IMR-90 (cell line): Measurements from ENCODE around the gene ME3. TPM values are rescaled to one million over a fixed set of nuclear protein-coding genes. Genes with fewer than 3 reads are reported as not detected.

ENCODE experiments used
- ATAC-seq: fragments of 200-7000 bp; cut with Tn5 transposase; 2 replicates; pipeline ENCODE4 v1.9.1; 2020; ENCODE audit warnings: low read depth, mild to moderate bottlenecking, moderate library complexity
- BruUV-seq: library from RNA; stranded (reverse); fragments of 400-500 nt; replicated peaks from 2 replicates; lab custom pipeline; 2021; lab: Mats Ljungman, UMichigan
- CTCF ChIA-PET: fragments of 300-600 bp; formaldehyde crosslinking; extraction: SDS; loops from one replicate; lab custom pipeline; 2021; ENCODE audit warnings: antibody characterized with exemption; lab: Yijun Ruan, JAX
- POLR2A ChIA-PET: fragments of 300-600 bp; sonication (Branson Sonifier 250); formaldehyde crosslinking; loops from one replicate; lab custom pipeline; 2022; ENCODE audit warnings: antibody characterized with exemption; ENCODE audit not compliant: unreplicated experiment; lab: Charles Lee
- DNase-seq: peaks from one replicate; pipeline ENCODE4 v3.0.0; 2013
- H2AFZ ChIP-seq: replicated peaks from 2 replicates; pipeline ENCODE3; 2013; ENCODE audit warnings: low read length, mild to moderate bottlenecking; ENCODE audit not compliant: poor library complexity
- H2AK5ac ChIP-seq: 2 replicates; pipeline ENCODE4 v1.6.1; 2013; ENCODE audit warnings: low read depth, low read length, inconsistent platforms
- H2AK9ac ChIP-seq: replicated peaks from 2 replicates; pipeline ENCODE3; 2013; ENCODE audit warnings: mild to moderate bottlenecking, low read depth, low read length, moderate library complexity; ENCODE audit not compliant: poor library complexity
- H2BK120ac ChIP-seq: 2 replicates; pipeline ENCODE4 v1.6.1; 2013; ENCODE audit warnings: low read depth, low read length, inconsistent platforms
- H2BK15ac ChIP-seq: 3 replicates; pipeline ENCODE4 v1.6.1; 2013; ENCODE audit warnings: low read depth, low read length, inconsistent platforms
- H2BK20ac ChIP-seq: 2 replicates; pipeline ENCODE4 v1.6.1; 2013; ENCODE audit warnings: low read depth, mild to moderate bottlenecking, inconsistent platforms, low read length, moderate library complexity
- H2BK5ac ChIP-seq: 2 replicates; pipeline ENCODE4 v1.6.1; 2013; ENCODE audit warnings: mild to moderate bottlenecking, low read depth, low read length, inconsistent platforms; ENCODE audit not compliant: poor library complexity, severe bottlenecking
- H3K14ac ChIP-seq: replicated peaks from 2 replicates; pipeline ENCODE4 v1.6.1; 2013; ENCODE audit warnings: low read depth, low read length, inconsistent platforms
- H3K18ac ChIP-seq: 2 replicates; pipeline ENCODE4 v1.6.1; 2013; ENCODE audit warnings: low read depth, low read length, control low read depth
- H3K23ac ChIP-seq: 2 replicates; pipeline ENCODE4 v1.6.1; 2013; ENCODE audit warnings: low read depth, low read length, inconsistent platforms
- H3K27ac ChIP-seq: 2 replicates; pipeline ENCODE4 v1.5.1; 2013; ENCODE audit warnings: mild to moderate bottlenecking, control low read depth, low read length; ENCODE audit not compliant: insufficient read depth
- H3K27me3 ChIP-seq: 2 replicates; pipeline ENCODE4 v1.6.1; 2013; ENCODE audit warnings: low read length; ENCODE audit not compliant: control insufficient read depth, insufficient read depth
- H3K36me3 ChIP-seq: 2 replicates; pipeline ENCODE4 v1.6.1; 2013; ENCODE audit warnings: low read length, mixed read lengths; ENCODE audit not compliant: control insufficient read depth, insufficient read depth
- H3K4ac ChIP-seq: 2 replicates; pipeline ENCODE4 v1.6.1; 2013; ENCODE audit warnings: low read depth, low read length, inconsistent platforms
- H3K4me1 ChIP-seq: 2 replicates; pipeline ENCODE4 v1.6.1; 2013; ENCODE audit warnings: low read length, mixed read lengths; ENCODE audit not compliant: control insufficient read depth, insufficient read depth
- H3K4me2 ChIP-seq: 2 replicates; pipeline ENCODE4 v1.6.1; 2013; ENCODE audit warnings: low read depth, mild to moderate bottlenecking, control low read depth, low read length, moderate library complexity
- H3K4me3 ChIP-seq: 2 replicates; pipeline ENCODE4 v1.5.1; 2013; ENCODE audit warnings: low read depth, mild to moderate bottlenecking, control low read depth, low read length, moderate library complexity; ENCODE audit not compliant: insufficient read depth
- H3K56ac ChIP-seq: 2 replicates; pipeline ENCODE4 v1.6.1; 2013; ENCODE audit warnings: low read length, inconsistent platforms; ENCODE audit not compliant: insufficient read depth; ENCODE audit errors: extremely low read depth
- H3K79me1 ChIP-seq, 2 experiments: 2 replicates each; pipeline ENCODE4 v1.6.1; 2013; ENCODE audit warnings: low read length in 2 of 2, inconsistent platforms in 1 of 2, low read depth in 1 of 2
- H3K9ac ChIP-seq: 2 replicates; pipeline ENCODE4 v1.6.1; 2013; ENCODE audit warnings: low read depth, low read length, control low read depth
- H3K9me1 ChIP-seq: 2 replicates; pipeline ENCODE4 v1.6.1; 2013; ENCODE audit warnings: low read length, inconsistent platforms; ENCODE audit not compliant: insufficient read depth
- H3K9me3 ChIP-seq: 2 replicates; pipeline ENCODE4 v1.6.1; 2013; ENCODE audit warnings: low read length; ENCODE audit not compliant: control insufficient read depth, insufficient read depth
- H4K20me1 ChIP-seq: 2 replicates; pipeline ENCODE4 v1.6.1; 2013; ENCODE audit warnings: low read length, inconsistent platforms; ENCODE audit not compliant: insufficient read depth
- H4K5ac ChIP-seq: 2 replicates; pipeline ENCODE4 v1.6.1; 2013; ENCODE audit warnings: mild to moderate bottlenecking, low read depth, low read length, control low read depth
- H4K8ac ChIP-seq, 2 experiments: 2 replicates each; pipeline ENCODE4 v1.6.1; 2013; ENCODE audit warnings: low read depth in 2 of 2, low read length in 2 of 2, control low read depth in 1 of 2, inconsistent platforms in 1 of 2
- H4K91ac ChIP-seq: 2 replicates; pipeline ENCODE4 v1.6.1; 2013; ENCODE audit warnings: low read depth, low read length, inconsistent platforms; ENCODE audit not compliant: insufficient read depth
- BHLHE40 ChIP-seq: fragments of 150-350 bp; IDR thresholded peaks from 2 replicates; pipeline ENCODE4 v1.6.1; 2016; ENCODE audit warnings: mild to moderate bottlenecking, low read depth, low read length
- CEBPB ChIP-seq: IDR thresholded peaks from 2 replicates; pipeline ENCODE4 v1.6.1; 2012; ENCODE audit warnings: low read depth, low read length, improper control_type of control experiment
- MXI1 ChIP-seq: IDR thresholded peaks from 2 replicates; pipeline ENCODE4 v1.6.1; 2012; ENCODE audit warnings: low read depth, mild to moderate bottlenecking, low read length, moderate library complexity, borderline replicate concordance
- WGBS, 2 experiments: methylation state at CpG; one replicate each; pipeline versions ENCODE4 v1.1.5 to v1.1.7; 2013; ENCODE audit warnings: missing lambda C conversion rate in 2 of 2; ENCODE audit not compliant: insufficient read length in 1 of 2; ENCODE audit errors: extremely low coverage in 2 of 2; 5-methylcytosine and 5-hydroxymethylcytosine counted together
- dilution Hi-C: fragments of 300-500 bp; cut with HindIII; formaldehyde crosslinking; loops from one replicate; pipeline ENCODE4 v1.14.3; 2018; ENCODE audit warnings: low sequenced_read_pairs; ENCODE audit not compliant: unreplicated experiment
- in situ Hi-C: fragments of 300-500 bp; cut with MboI; formaldehyde crosslinking; loops from 3 replicates; pipeline ENCODE4 v1.14.3; 2019; ENCODE audit warnings: low sequenced_read_pairs, inconsistent platforms, mixed read lengths
- intact Hi-C: fragments of 100-400 bp; cut with micrococcal nuclease; formaldehyde crosslinking; loops from 2 replicates; pipeline ENCODE4 v1.10.0; 2022
- polyA plus RNA-seq, 3 experiments: library from polyadenylated mRNA; depleted of rRNA; stranded (reverse); fragments of >200 nt; gene quantifications; 2 replicates each; pipeline ENCODE4 v1.2.3, GENCODE V29; 2012; ENCODE audit warnings: low replicate concordance in 1 of 3
- total RNA-seq: library from RNA; depleted of rRNA; stranded (reverse); fragments of >200 nt; gene quantifications from 2 replicates; pipeline ENCODE4 v1.2.3, GENCODE V29; 2012
- TF ChIP-seq, protein P1 (sequence below): fragments of 150-350 bp; IDR thresholded peaks from 2 replicates; pipeline ENCODE4 v1.6.1; 2016; ENCODE audit warnings: low read depth, mild to moderate bottlenecking, low read length, moderate library complexity, borderline replicate concordance

ME3 gene
- total and polyA plus RNA-seq, 2 of the 4 experiments (the other 2 are of a cell fraction): 7.8 to 9.0 TPM

GRCh38 chr11:86446163-86446923, 226.1 kb downstream of the ME3 start:
- no peak overlapping the region for H2AFZ ChIP-seq
- H3K4me1 ChIP-seq: peaks cover 7% of the 10 kb centered on the region; the same call in 1 of the 2 replicates
- no peaks in the 10 kb centered on the region for H3K36me3 ChIP-seq
- no peaks in the 10 kb centered on the region for H3K9me3 ChIP-seq
- no peaks in the 10 kb centered on the region for H3K79me1 ChIP-seq
- H3K4ac ChIP-seq: no peak overlapping the region
- no peak overlapping the region for H2AK5ac ChIP-seq
- DNase-seq (no peak), ATAC-seq (no peak)
- H4K20me1 ChIP-seq: no peaks in the 10 kb centered on the region
- no peak overlapping the region for H2BK5ac ChIP-seq
- no peak overlapping the region for H3K56ac ChIP-seq
- H2BK20ac ChIP-seq: no peak overlapping the region
- ChIA-PET POLR2A (no interaction called here), CTCF (no interaction called here)
- H3K27ac ChIP-seq: no peak overlapping the region
- TF ChIP-seq, protein P1, sequence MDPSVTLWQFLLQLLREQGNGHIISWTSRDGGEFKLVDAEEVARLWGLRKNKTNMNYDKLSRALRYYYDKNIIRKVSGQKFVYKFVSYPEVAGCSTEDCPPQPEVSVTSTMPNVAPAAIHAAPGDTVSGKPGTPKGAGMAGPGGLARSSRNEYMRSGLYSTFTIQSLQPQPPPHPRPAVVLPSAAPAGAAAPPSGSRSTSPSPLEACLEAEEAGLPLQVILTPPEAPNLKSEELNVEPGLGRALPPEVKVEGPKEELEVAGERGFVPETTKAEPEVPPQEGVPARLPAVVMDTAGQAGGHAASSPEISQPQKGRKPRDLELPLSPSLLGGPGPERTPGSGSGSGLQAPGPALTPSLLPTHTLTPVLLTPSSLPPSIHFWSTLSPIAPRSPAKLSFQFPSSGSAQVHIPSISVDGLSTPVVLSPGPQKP: no peak
- no peak for TF ChIP-seq BHLHE40
- no peak for TF ChIP-seq MXI1
- TF ChIP-seq CEBPB: no peak
- no peaks in the 10 kb centered on the region for H3K27me3 ChIP-seq
- intact Hi-C loops (no loop called here), dilution Hi-C loops (no loop called here), in situ Hi-C loops (loop anchor here (25.0 kb wide), 1 partner anchor 841 kb away; no protein-coding TSS in a partner anchor)
- no peak overlapping the region for H2BK15ac ChIP-seq
- no peak overlapping the region for H3K4me2 ChIP-seq
- no TSS peak for BruUV-seq
- H3K18ac ChIP-seq: no peak overlapping the region
- H3K14ac ChIP-seq: no peak overlapping the region
- H3K4me3 ChIP-seq: no peak overlapping the region
- no peak overlapping the region for H4K5ac ChIP-seq
- WGBS, 2 experiments: no CpG with 5 or more reads among the region's 8 CpGs
- 0 out of 2 replicates have a peak, but pooled peaks cover 4% of the 10 kb centered on the region for H3K9me1 ChIP-seq
- H3K9ac ChIP-seq: no peak overlapping the region
- no peak overlapping the region for H2BK120ac ChIP-seq
- no peak overlapping the region for H4K91ac ChIP-seq
- no peak overlapping the region for H2AK9ac ChIP-seq
- H4K8ac ChIP-seq: no peak overlapping the region
- H3K23ac ChIP-seq: no peak overlapping the region
